Activated T-helper 9 cell treated with anti-CD3 and anti-CD28 coated beads, Interleukin-2, amount 50 U/mL, for 16 hours (primary cell): ENCODE results near the gene SLC29A2.
A peak's percentile ranks its signal among the peaks of the same experiment; 100 is the strongest.

Experiments
- DNase-seq: peaks from one replicate; pipeline ENCODE4 v3.0.0-alpha.2; 2020; ENCODE audit warnings: low read depth

The SLC29A2 gene

GRCh38 chr11:66347425-66348276, 23.9 kb downstream of the SLC29A2 start, which contains the start of gene B4GAT1:
TSS of gene B4GAT1 (minus strand) at chr11:66347629. CDS start at chr11:66347545, 84 bp downstream.
- DNase-seq, result peak; percentile 69

GRCh38 chr11:66346476-66347424, 24.8 kb downstream of the SLC29A2 start:
- no peak for DNase-seq

- DNase-seq, result no peak
Measured at GRCh38 chr11:66345316-66345649, 26.3 kb downstream of the SLC29A2 start.

- DNase-seq, result peak; percentile 95
Measured at GRCh38 chr11:66344550-66345315, 26.8 kb downstream of the SLC29A2 start, which contains the start of gene BRMS1. TSS of gene BRMS1 (minus strand) at chr11:66345104. CDS start at chr11:66342234, 2,870 bp downstream.

GRCh38 chr11:66343176-66343575, 28.4 kb downstream of the SLC29A2 start:
- DNase-seq, result no peak

GRCh38 chr11:66341502-66342126, 29.9 kb downstream of the SLC29A2 start:
- DNase-seq, result no peak

- no peak for DNase-seq
Measured at GRCh38 chr11:66340596-66341501, 30.7 kb downstream of the SLC29A2 start.

- DNase-seq, result no peak
Measured at GRCh38 chr11:66339686-66340483, 31.7 kb downstream of the SLC29A2 start.

- no peak for DNase-seq
Measured at GRCh38 chr11:66339162-66339675, 32.3 kb downstream of the SLC29A2 start.

GRCh38 chr11:66338276-66339161, 33.0 kb downstream of the SLC29A2 start:
- no peak for DNase-seq

- DNase-seq, result no peak
Measured at GRCh38 chr11:66337103-66337899, 34.3 kb downstream of the SLC29A2 start.

GRCh38 chr11:66336234-66337102, 35.1 kb downstream of the SLC29A2 start, which contains the start of gene RIN1:
TSS of gene RIN1 (minus strand) at chr11:66336434. CDS start at chr11:66336402, 32 bp downstream.
- peak; percentile 27 for DNase-seq

- no peak for DNase-seq
Measured at GRCh38 chr11:66335531-66336233, 35.9 kb downstream of the SLC29A2 start.

- no peak for DNase-seq
Measured at GRCh38 chr11:66334605-66335442, 36.7 kb downstream of the SLC29A2 start.
